WERI-Rb-1 (cell line): Measurements from ENCODE around the gene ABHD6.

Experiments
- DNase-seq: peaks from one replicate; pipeline ENCODE4 v3.0.0-alpha.2; 2020
- H3K27ac ChIP-seq: fragments of 250-450 bp; sonication (Bioruptor Pico); 2 replicates; pipeline ENCODE4 v1.5.1; 2020; ENCODE audit warnings: mild to moderate bottlenecking, moderate library complexity
- H3K27me3 ChIP-seq: fragments of 250-450 bp; sonication (Bioruptor Pico); 2 replicates; pipeline ENCODE4 v1.5.1; 2021; ENCODE audit warnings: mild to moderate bottlenecking, low read depth, moderate library complexity; ENCODE audit not compliant: insufficient read depth, severe bottlenecking
- H3K36me3 ChIP-seq: fragments of 250-450 bp; sonication (Bioruptor Pico); 2 replicates; pipeline ENCODE4 v1.5.1; 2020; ENCODE audit warnings: mild to moderate bottlenecking, moderate library complexity
- H3K4me3 ChIP-seq: 2 replicates; pipeline ENCODE4 v1.5.1; 2011; ENCODE audit warnings: low read depth, mild to moderate bottlenecking, control low read depth, low read length
- H3K9me3 ChIP-seq: fragments of 250-450 bp; sonication (Bioruptor Pico); 2 replicates; pipeline ENCODE4 v1.5.1; 2021; ENCODE audit warnings: mild to moderate bottlenecking, moderate library complexity; ENCODE audit not compliant: severe bottlenecking
- CTCF ChIP-seq: IDR thresholded peaks from 2 replicates; pipeline ENCODE4 v1.5.1; 2011; ENCODE audit warnings: low read depth, mild to moderate bottlenecking, control low read depth, inconsistent platforms, low read length

Gene ABHD6

GRCh38 chr3:58249358-58250092 lies 11.9 kb downstream of the ABHD6 start:
- Histone ChIP-seq H3K9me3 (no peaks in the 10 kb centered on the region), H3K36me3 (no peaks in the 10 kb centered on the region), H3K27me3 (no peaks in the 10 kb centered on the region), H3K27ac (no peak overlapping the region), H3K4me3 (no peak overlapping the region)
- TF ChIP-seq CTCF: peak; percentile 38; the same call in 1 of the 2 replicates
- peak; percentile 22 for DNase-seq

- no peak for TF ChIP-seq CTCF
- no peak overlapping the region for H3K27ac ChIP-seq
- no peak for DNase-seq
- no peaks in the 10 kb centered on the region for H3K27me3 ChIP-seq
- H3K9me3 ChIP-seq: no peaks in the 10 kb centered on the region
- no peaks in the 10 kb centered on the region for H3K36me3 ChIP-seq
- no peak overlapping the region for H3K4me3 ChIP-seq
Measured at GRCh38 chr3:58250093-58250707, 12.6 kb downstream of the ABHD6 start.

DNA sequence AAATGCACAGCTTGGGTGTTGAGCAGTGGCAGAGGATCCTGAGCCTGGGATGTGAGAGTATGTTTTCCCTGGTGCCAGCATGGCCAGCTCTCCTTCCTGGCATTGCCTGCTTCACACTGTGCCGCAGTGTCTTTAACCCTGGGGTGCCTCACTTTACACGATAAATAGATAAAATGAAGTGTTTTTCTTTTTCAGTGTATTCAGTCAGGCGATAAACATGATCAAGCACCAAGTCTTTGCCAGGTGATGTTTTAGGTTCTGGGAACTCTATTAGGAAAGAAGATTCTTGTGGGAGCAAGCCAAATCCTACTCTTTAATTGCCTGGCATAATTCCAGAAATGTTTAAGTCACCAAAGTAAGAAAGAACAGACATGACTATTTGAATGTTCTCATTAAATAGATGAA lies 14.0 kb downstream of the ABHD6 start:
- H3K27ac ChIP-seq: no peak overlapping the region
- no peaks in the 10 kb centered on the region for H3K9me3 ChIP-seq
- TF ChIP-seq CTCF: no peak
- DNase-seq: no peak
- no peaks in the 10 kb centered on the region for H3K36me3 ChIP-seq
- H3K27me3 ChIP-seq: no peaks in the 10 kb centered on the region
- H3K4me3 ChIP-seq: no peak overlapping the region

GRCh38 chr3:58254144-58254543 lies 16.6 kb downstream of the ABHD6 start:
- TF ChIP-seq CTCF: no peak
- Histone ChIP-seq H3K27ac (no peak overlapping the region), H3K4me3 (no peak overlapping the region), H3K27me3 (no peaks in the 10 kb centered on the region), H3K36me3 (peaks cover 2% of the 10 kb centered on the region; the same call in 1 of the 2 replicates), H3K9me3 (no peaks in the 10 kb centered on the region)
- DNase-seq: no peak

DNA sequence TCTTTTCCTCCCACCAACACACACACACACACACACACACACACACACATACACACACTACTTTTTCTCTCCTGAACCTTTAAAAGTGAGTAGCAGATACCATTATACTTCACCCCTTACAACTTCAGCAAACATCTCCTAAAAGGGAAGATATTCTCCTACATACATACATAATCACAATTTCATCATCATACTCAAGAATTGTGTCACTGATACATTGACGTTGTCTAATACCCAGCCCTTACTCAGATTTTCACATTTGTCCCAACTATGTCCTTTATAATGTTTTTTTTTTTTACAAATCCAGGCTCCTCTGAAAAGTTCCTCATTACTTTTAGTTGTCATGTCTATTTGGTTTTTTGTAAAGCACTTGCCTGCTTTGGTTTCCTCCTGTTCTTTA lies 18.5 kb downstream of the ABHD6 start:
- Histone ChIP-seq H3K27me3 (no peaks in the 10 kb centered on the region), H3K9me3 (no peaks in the 10 kb centered on the region), H3K36me3 (peaks cover 2% of the 10 kb centered on the region; the same call in 1 of the 2 replicates), H3K27ac (no peak overlapping the region), H3K4me3 (no peak overlapping the region)
- no peak for DNase-seq
- no peak for TF ChIP-seq CTCF
